LNCAP (cell line): Measurements from ENCODE around the gene SAMD11.

Experiments
- TF ChIP-seq, protein P1 (sequence below): fragments of 450-650 bp; IDR thresholded peaks from 2 replicates; pipeline ENCODE4 v1.5.1; 2017; ENCODE audit warnings: mild to moderate bottlenecking

SAMD11 gene

GRCh38 chr1:963301-963651, 39.6 kb downstream of the SAMD11 start:
- TF ChIP-seq, protein P1, sequence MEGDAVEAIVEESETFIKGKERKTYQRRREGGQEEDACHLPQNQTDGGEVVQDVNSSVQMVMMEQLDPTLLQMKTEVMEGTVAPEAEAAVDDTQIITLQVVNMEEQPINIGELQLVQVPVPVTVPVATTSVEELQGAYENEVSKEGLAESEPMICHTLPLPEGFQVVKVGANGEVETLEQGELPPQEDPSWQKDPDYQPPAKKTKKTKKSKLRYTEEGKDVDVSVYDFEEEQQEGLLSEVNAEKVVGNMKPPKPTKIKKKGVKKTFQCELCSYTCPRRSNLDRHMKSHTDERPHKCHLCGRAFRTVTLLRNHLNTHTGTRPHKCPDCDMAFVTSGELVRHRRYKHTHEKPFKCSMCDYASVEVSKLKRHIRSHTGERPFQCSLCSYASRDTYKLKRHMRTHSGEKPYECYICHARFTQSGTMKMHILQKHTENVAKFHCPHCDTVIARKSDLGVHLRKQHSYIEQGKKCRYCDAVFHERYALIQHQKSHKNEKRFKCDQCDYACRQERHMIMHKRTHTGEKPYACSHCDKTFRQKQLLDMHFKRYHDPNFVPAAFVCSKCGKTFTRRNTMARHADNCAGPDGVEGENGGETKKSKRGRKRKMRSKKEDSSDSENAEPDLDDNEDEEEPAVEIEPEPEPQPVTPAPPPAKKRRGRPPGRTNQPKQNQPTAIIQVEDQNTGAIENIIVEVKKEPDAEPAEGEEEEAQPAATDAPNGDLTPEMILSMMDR: no peak

DNA sequence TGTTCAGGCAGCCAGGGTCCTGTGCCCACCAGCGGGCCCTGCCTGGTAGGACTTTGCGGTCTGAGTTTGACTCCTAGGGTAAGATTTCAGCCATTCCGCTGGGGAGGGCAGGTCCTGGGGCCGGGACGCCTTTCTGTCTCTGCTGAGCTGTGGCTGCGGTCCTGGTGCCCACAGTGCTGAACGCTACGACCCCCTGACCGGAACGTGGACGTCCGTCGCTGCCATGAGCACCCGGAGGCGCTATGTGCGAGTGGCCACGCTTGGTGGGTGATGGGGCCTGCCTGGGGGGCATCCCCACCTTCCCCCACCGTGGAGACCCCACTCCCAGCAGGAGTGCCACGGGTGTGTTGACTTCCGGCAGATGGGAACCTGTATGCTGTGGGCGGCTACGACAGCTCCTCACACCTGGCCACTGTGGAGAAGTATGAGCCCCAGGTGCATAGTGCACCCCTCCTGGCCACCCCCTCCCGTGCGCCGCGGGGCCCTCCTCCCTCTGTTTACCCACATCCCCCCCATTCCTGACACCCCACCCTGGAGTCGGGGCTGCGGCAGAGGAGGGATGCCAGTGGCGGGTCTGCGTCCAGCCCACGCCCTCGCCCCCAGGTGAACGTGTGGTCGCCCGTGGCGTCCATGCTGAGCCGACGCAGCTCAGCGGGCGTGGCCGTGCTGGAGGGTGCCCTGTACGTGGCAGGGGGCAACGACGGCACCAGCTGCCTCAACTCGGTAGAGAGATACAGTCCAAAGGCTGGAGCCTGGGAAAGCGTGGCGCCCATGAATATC, 40.2 kb downstream of the SAMD11 start:
- TF ChIP-seq, protein P1: no peak

- TF ChIP-seq, protein P1: no peak
Measured at GRCh38 chr1:964691-965525, 41.2 kb downstream of the SAMD11 start.

GRCh38 chr1:965526-966134, 41.9 kb downstream of the SAMD11 start:
- TF ChIP-seq, protein P1: no peak

DNA sequence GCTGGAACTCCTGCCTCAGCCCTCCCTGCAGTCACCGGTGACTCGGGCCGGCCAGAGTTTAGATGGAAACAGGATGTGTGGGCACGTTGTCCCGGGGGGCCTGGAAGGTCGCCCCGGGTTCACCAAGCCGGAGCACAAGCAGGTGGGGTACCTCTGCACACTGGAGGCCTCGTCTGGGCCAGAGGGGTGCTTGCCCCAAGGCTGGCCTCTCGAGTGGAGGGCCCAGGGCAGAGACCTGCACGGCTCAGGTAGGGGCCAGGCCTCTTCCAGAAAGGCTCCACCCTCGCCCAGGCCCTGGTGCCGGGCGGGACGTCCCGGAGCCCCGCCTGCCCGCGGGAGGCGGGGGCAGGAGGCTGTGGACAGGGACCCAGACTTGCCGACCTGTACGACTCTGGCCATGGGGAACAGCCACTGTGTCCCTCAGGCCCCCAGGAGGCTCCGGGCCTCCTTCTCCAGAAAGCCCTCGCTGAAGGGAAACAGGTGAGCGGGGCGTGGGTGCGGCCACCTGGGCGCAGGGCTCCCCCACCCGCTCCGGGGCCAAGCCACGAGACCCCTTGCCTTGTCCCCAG, 42.5 kb downstream of the SAMD11 start, which contains the start of gene PLEKHN1:
TSS of gene PLEKHN1 (plus strand) at position 348 of the 569 bp plus-strand sequence. CDS start at position 398, 50 bp downstream.
- TF ChIP-seq, protein P1: no peak

GRCh38 chr1:966704-967300, 43.1 kb downstream of the SAMD11 start:
- TF ChIP-seq, protein P1: no peak
